ENCODE measurements around the gene MIOX. TPM values are rescaled to one million over a fixed set of nuclear protein-coding genes. Genes with fewer than 3 reads are reported as not detected.

MIOX gene
- total and polyA plus RNA-seq, 4 donors = 0.18 TPM; not detected in 3

- Histone ChIP-seq H3K36me3 (ENCODE audit: control insufficient read depth, insufficient read depth, low read length) (peaks cover 26% of the 10 kb centered on the region), H3K27me3 (ENCODE audit: control insufficient read depth, insufficient read depth, low read length) (peaks cover 43% of the 10 kb centered on the region), H3K4me1 (ENCODE audit: control insufficient read depth, insufficient read depth, low read length) (peaks cover 65% of the 10 kb centered on the region), H3K4me3 (ENCODE audit: low read depth, low read length) (no peak overlapping the region), H3K27ac (ENCODE audit: low read depth, low read length) (no peak overlapping the region), H3K9me3 (ENCODE audit: control insufficient read depth, insufficient read depth, low read length) (no peaks in the 10 kb centered on the region)
- 95% methylated on average over 11 of the region's 18 CpGs for WGBS (ENCODE audit: insufficient coverage)
- no peak for DNase-seq (ENCODE audit: low read depth in 4 of 6, low spot score in 6 of 6)
Measured at GRCh38 chr22:50527921-50528681, 41.4 kb downstream of the MIOX start.

- Histone ChIP-seq H3K36me3 (ENCODE audit: control insufficient read depth, insufficient read depth, low read length) (peaks cover 19% of the 10 kb centered on the region), H3K4me1 (ENCODE audit: control insufficient read depth, insufficient read depth, low read length) (peaks cover 61% of the 10 kb centered on the region), H3K9me3 (ENCODE audit: control insufficient read depth, insufficient read depth, low read length) (no peaks in the 10 kb centered on the region), H3K27ac (ENCODE audit: low read depth, low read length) (no peak overlapping the region), H3K27me3 (ENCODE audit: control insufficient read depth, insufficient read depth, low read length) (peaks cover 50% of the 10 kb centered on the region), H3K4me3 (ENCODE audit: low read depth, low read length) (no peak overlapping the region)
- DNase-seq (ENCODE audit: low read depth in 4 of 6, low spot score in 6 of 6) = no peak
- WGBS (ENCODE audit: insufficient coverage) = 52% methylated on average over 15 of the region's 15 CpGs
Measured at GRCh38 chr22:50528682-50529415, 42.2 kb downstream of the MIOX start.

GRCh38 chr22:50529416-50529896 lies 42.8 kb downstream of the MIOX start:
- WGBS (ENCODE audit: insufficient coverage) = 8% methylated on average over 50 of the region's 50 CpGs
- H3K27me3 ChIP-seq (ENCODE audit: control insufficient read depth, insufficient read depth, low read length) = peaks cover 56% of the 10 kb centered on the region
- no peaks in the 10 kb centered on the region for H3K9me3 ChIP-seq (ENCODE audit: control insufficient read depth, insufficient read depth, low read length)
- H3K27ac ChIP-seq (ENCODE audit: low read depth, low read length) = no peak overlapping the region
- H3K36me3 ChIP-seq (ENCODE audit: control insufficient read depth, insufficient read depth, low read length) = peaks cover 13% of the 10 kb centered on the region
- peak in 1 of 6 donors; percentile 29 for DNase-seq (ENCODE audit: low read depth in 4 of 6, low spot score in 6 of 6)
- H3K4me1 ChIP-seq (ENCODE audit: control insufficient read depth, insufficient read depth, low read length) = peaks cover 55% of the 10 kb centered on the region
- peak overlapping the region; percentile 9 for H3K4me3 ChIP-seq (ENCODE audit: low read depth, low read length)

GRCh38 chr22:50529897-50530579 lies 43.4 kb downstream of the MIOX start, which contains the start of gene TYMP:
Gene TYMP (minus strand): TSS chr22:50530012. CDS start chr22:50529709, 303 bp downstream.
- peak in 1 of 6 donors; percentile 59 for DNase-seq (ENCODE audit: low read depth in 4 of 6, low spot score in 6 of 6)
- H3K4me3 ChIP-seq (ENCODE audit: low read depth, low read length) = peak within 1 kb of the TSS; percentile 29
- H3K36me3 ChIP-seq (ENCODE audit: control insufficient read depth, insufficient read depth, low read length) = peaks cover 9% of the 10 kb centered on the region
- 1% methylated on average over 92 of the region's 92 CpGs for WGBS (ENCODE audit: insufficient coverage)
- peaks cover 49% of the 10 kb centered on the region for H3K4me1 ChIP-seq (ENCODE audit: control insufficient read depth, insufficient read depth, low read length)
- peaks cover 58% of the 10 kb centered on the region for H3K27me3 ChIP-seq (ENCODE audit: control insufficient read depth, insufficient read depth, low read length)
- peak within 1 kb of the TSS; percentile 15 for H3K27ac ChIP-seq (ENCODE audit: low read depth, low read length)
- H3K9me3 ChIP-seq (ENCODE audit: control insufficient read depth, insufficient read depth, low read length) = no peaks in the 10 kb centered on the region

- no peaks in the 10 kb centered on the region for H3K9me3 ChIP-seq (ENCODE audit: control insufficient read depth, insufficient read depth, low read length)
- WGBS (ENCODE audit: insufficient coverage) = 5% methylated on average over 21 of the region's 21 CpGs
- H3K27me3 ChIP-seq (ENCODE audit: control insufficient read depth, insufficient read depth, low read length) = peaks cover 59% of the 10 kb centered on the region
- H3K36me3 ChIP-seq (ENCODE audit: control insufficient read depth, insufficient read depth, low read length) = peaks cover 8% of the 10 kb centered on the region
- peak overlapping the region; percentile 15 for H3K27ac ChIP-seq (ENCODE audit: low read depth, low read length)
- peaks cover 48% of the 10 kb centered on the region for H3K4me1 ChIP-seq (ENCODE audit: control insufficient read depth, insufficient read depth, low read length)
- H3K4me3 ChIP-seq (ENCODE audit: low read depth, low read length) = peak overlapping the region; percentile 29
- no peak for DNase-seq (ENCODE audit: low read depth in 4 of 6, low spot score in 6 of 6)
Measured at GRCh38 chr22:50530580-50530876, 43.9 kb downstream of the MIOX start.

GRCh38 chr22:50530877-50531545 lies 44.4 kb downstream of the MIOX start:
- Histone ChIP-seq H3K9me3 (ENCODE audit: control insufficient read depth, insufficient read depth, low read length) (no peaks in the 10 kb centered on the region), H3K36me3 (ENCODE audit: control insufficient read depth, insufficient read depth, low read length) (peaks cover 8% of the 10 kb centered on the region), H3K27ac (ENCODE audit: low read depth, low read length) (peak overlapping the region; percentile 33), H3K4me3 (ENCODE audit: low read depth, low read length) (peak overlapping the region; percentile 29), H3K27me3 (ENCODE audit: control insufficient read depth, insufficient read depth, low read length) (peaks cover 62% of the 10 kb centered on the region), H3K4me1 (ENCODE audit: control insufficient read depth, insufficient read depth, low read length) (peaks cover 48% of the 10 kb centered on the region)
- DNase-seq (ENCODE audit: low read depth in 4 of 6, low spot score in 6 of 6) = peak in 2 of 6 donors; percentile 46 to 65
- 7% methylated on average over 53 of the region's 53 CpGs for WGBS (ENCODE audit: insufficient coverage)

- Histone ChIP-seq H3K27ac (ENCODE audit: low read depth, low read length) (peak overlapping the region; percentile 33), H3K9me3 (ENCODE audit: control insufficient read depth, insufficient read depth, low read length) (no peaks in the 10 kb centered on the region), H3K27me3 (ENCODE audit: control insufficient read depth, insufficient read depth, low read length) (peaks cover 62% of the 10 kb centered on the region), H3K4me1 (ENCODE audit: control insufficient read depth, insufficient read depth, low read length) (peaks cover 46% of the 10 kb centered on the region), H3K36me3 (ENCODE audit: control insufficient read depth, insufficient read depth, low read length) (peaks cover 8% of the 10 kb centered on the region), H3K4me3 (ENCODE audit: low read depth, low read length) (peak overlapping the region; percentile 9)
- WGBS (ENCODE audit: insufficient coverage) = 1% methylated on average over 44 of the region's 44 CpGs
- DNase-seq (ENCODE audit: low read depth in 4 of 6, low spot score in 6 of 6) = peak in 1 of 6 donors; percentile 29
Measured at GRCh38 chr22:50531546-50531961, 44.9 kb downstream of the MIOX start.

- Histone ChIP-seq H3K4me1 (ENCODE audit: control insufficient read depth, insufficient read depth, low read length) (peaks cover 40% of the 10 kb centered on the region), H3K27me3 (ENCODE audit: control insufficient read depth, insufficient read depth, low read length) (peaks cover 64% of the 10 kb centered on the region), H3K36me3 (ENCODE audit: control insufficient read depth, insufficient read depth, low read length) (peaks cover 8% of the 10 kb centered on the region), H3K9me3 (ENCODE audit: control insufficient read depth, insufficient read depth, low read length) (no peaks in the 10 kb centered on the region), H3K27ac (ENCODE audit: low read depth, low read length) (no peak overlapping the region), H3K4me3 (ENCODE audit: low read depth, low read length) (peak overlapping the region; percentile 12)
- WGBS (ENCODE audit: insufficient coverage) = 1% methylated on average over 47 of the region's 56 CpGs
- peak in 2 of 6 donors; percentile 37 to 64 for DNase-seq (ENCODE audit: low read depth in 4 of 6, low spot score in 6 of 6)
Measured at GRCh38 chr22:50531962-50532674, 45.5 kb downstream of the MIOX start.

Measured in spinal cord (tissue), 10 donors.